GM19324 (cell line): ENCODE measurements around the gene TDRKH.
"Not testable (repeated sequence)": the region's sequence is repeated elsewhere in the genome, so short reads cannot be mapped to it uniquely, and the experiment has no call there.

ENCODE experiments used
- ATAC-seq: cut with Tn5 transposase; IDR thresholded peaks from one replicate; pipeline ENCODE4 v1.9.1; 2021; ENCODE audit warnings: mild to moderate bottlenecking, moderate library complexity; ENCODE audit not compliant: unreplicated experiment, low FRiP score

The TDRKH gene

DNA sequence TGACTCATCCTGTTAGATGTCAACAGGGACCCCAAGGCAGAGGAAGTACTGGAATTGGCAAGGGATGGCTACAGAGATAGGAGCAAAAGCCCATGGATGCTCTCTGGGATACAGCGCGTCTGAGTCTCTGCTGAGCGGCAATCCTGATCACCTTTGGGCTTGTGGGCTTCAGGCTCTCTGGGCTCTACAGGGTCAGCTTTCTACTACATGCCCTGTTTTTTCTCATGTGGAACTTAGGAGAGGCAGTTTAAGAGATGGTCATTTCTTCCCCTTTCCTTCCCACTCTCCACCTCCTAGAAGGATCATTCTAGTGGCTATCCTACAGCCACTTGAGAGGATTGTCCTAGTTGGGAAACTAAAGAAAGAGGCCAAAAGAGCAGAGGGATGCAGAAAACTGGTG lies 13.6 kb upstream of the TDRKH start:
- ATAC-seq = no peak

DNA sequence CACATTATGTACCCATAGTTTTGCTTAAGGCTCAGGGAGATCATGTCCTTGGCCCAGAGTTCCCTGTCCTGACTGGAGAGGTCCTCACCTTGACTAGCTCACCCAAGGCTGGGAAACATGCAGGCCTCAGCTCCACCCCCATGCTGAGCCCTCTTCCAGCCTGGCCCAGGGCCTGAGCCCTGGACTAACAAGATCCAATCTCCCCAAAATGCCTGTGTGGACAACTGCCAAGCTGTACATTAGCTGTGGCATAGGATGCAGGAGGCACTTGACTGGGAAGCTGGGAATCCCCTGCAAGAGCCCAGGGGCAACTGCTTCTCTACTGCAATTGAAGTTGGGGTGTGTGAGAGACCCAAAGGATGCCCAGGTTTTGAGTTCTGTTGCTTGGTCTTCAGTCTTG lies 12.9 kb upstream of the TDRKH start:
- no peak for ATAC-seq

DNA sequence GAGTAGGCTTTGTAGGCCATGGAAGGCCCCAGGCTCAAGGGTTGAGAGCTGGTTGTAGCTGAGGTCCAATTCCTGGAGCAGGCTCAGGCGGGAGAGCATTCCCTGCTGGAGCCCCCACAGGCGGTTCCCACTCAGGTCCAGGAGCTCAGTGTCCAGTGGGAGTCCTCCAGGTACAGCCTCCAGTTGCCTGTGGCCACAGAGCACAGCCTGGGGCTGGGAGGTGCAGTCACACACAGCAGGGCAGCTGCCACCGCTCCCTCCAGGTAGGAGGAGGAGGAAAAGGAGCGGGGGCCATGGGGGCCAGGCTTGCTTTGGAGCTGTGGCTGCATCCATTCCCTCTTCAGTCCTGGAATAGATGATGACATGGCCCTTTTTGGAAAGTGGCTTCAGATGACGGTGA lies 12.1 kb upstream of the TDRKH start:
- no peak for ATAC-seq

GRCh38 chr1:151801846-151802245 lies 11.5 kb upstream of the TDRKH start:
- no peak for ATAC-seq

GRCh38 chr1:151801310-151801820 lies 11.1 kb upstream of the TDRKH start:
- no peak for ATAC-seq

DNA sequence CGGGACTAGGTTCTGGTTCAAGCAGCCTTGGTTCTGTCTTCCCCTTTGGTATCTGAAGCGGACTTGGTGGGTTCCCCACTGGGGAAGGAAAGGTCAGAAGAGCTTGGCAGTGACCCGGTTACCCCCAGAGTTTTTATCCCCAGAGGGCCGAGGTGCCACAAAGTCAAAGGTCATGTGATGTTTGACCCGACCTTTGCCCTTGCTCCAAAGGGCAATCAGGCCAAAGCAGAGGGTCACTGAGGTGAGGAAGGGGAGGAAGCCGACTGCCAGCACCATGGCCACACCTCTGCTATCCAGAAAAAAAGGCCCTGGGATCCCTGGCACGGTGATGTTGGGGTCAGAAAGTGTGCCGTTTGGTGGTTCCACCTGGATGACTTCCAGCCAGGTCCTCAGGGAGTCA lies 10.5 kb upstream of the TDRKH start:
- ATAC-seq = no peak

GRCh38 chr1:151799179-151800022 lies 9.1 kb upstream of the TDRKH start:
- no peak for ATAC-seq

- no peak for ATAC-seq
These were observed 8.3 kb upstream of the TDRKH start for GRCh38 chr1:151798571-151798970.

- no peak for ATAC-seq
These were observed 796 bp upstream of the TDRKH start for GRCh38 chr1:151790940-151791651.

GRCh38 chr1:151787689-151788088 lies 2.6 kb downstream of the TDRKH start:
- ATAC-seq = no peak

DNA sequence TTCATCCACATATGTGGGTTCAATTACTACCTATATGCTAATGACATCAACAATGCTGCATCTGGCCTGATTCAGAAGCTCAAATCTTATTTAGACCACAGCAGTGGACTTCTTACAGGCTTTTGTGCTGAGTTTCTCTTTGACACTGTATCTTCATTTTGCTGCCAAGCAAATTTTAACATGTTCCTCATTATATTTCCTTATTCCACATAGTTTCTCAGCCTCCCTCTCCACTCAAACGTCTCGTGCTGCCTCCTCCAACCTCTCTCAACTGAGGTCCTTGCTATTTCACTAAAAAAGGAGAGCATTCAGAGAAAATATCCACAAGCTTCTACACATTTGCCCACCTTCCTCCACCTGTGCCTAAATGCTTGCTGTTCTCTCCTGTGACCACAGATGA lies 6.5 kb downstream of the TDRKH start:
- no peak for ATAC-seq

DNA sequence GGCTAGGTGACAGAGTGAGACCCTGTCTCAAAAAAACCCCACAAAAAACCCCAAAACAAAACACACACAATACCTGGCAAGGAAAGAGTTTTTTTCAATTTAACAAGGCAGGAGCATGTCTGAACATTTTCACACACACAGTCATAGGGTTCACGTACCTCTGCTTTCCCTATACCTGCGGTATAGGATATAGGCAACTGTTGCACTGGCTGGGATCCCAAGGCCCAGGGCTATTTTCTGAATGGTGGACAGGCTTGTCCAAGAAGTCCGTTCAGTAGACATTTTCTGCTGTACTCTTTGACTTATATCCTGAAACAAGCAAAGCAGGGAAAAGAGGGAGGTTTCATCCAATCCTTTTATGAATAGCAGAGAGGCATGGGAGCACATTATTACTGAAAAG lies 7.6 kb downstream of the TDRKH start:
- ATAC-seq = no peak

- ATAC-seq = not testable (repeated sequence)
These were observed 8.3 kb downstream of the TDRKH start for GRCh38 chr1:151782026-151782425.

- ATAC-seq = not testable (repeated sequence)
These were observed 9.6 kb downstream of the TDRKH start for GRCh38 chr1:151780736-151781135.

- ATAC-seq = no peak
These were observed 10.4 kb downstream of the TDRKH start for GRCh38 chr1:151779852-151780251.

DNA sequence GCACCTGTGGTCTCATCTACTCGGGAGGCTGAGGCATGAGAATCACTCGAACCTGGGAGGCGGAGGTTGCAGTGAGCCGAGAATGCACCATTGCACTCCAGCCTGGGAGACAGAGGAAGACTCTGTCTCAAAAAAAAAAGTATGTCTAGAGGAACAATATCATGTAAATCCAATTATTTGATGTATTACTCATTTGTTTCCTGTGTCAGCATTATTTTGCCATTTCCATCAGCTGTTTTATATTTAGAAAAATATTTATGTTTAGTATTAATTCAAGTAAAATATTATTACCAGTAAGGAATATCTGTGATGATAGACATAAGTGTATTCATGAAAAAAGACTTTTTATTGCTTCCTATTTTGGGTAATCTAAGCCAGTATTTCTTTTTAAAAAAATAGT lies 13.0 kb downstream of the TDRKH start:
- ATAC-seq = no peak

DNA sequence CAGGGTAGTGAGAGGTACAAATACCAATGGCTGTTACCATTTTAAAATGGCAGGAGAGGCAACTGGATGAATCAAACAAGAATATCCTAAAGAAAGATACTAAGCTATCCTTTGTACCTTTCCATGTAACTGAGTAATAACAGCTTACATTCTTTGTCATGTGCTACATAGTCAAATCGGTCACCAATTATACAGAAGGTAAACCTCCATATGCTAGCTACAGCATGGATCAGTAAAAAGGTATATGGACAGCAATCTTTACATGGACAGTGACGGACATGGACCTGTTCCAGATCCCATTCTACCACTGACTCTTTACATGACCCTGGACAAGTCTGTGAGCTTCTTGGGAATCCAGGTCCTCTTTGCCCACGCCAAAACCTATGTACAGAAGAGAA lies 13.6 kb downstream of the TDRKH start:
- no peak for ATAC-seq

- no peak for ATAC-seq
These were observed 14.2 kb downstream of the TDRKH start for GRCh38 chr1:151775894-151776664.

- no peak for ATAC-seq
These were observed 15.9 kb downstream of the TDRKH start for GRCh38 chr1:151774256-151774922.

DNA sequence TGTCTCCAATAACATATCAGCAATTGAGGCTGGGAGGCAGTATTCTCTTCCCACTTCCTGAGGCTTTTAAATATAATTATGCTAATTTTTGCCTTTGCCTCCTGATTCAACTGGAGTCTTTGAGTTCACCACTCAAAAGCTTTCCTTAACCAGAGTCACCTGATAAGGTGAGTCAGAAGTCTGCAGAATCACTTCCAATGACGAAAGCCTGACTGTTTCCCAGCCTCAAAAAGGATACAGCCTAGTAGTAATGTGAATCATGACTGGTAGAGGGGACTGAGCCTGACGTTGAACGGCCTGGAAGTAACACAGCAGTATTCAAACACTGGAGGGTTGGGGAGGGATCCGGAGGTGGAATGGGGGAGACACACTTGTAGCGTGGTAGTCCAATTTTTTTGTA lies 16.6 kb downstream of the TDRKH start:
- no peak for ATAC-seq
